Lung (tissue), 12 donors: ENCODE results near the gene UHRF2. TPM values are rescaled to one million over a fixed set of nuclear protein-coding genes. Genes with fewer than 3 reads are reported as not detected.

Experiments used
- ATAC-seq: fragments of 200-7000 bp; cut with Tn5 transposase; one replicate; pipeline ENCODE4 v1.9.1; 2020; ENCODE audit warnings: moderate number of reproducible peaks; ENCODE audit not compliant: insufficient read depth, low FRiP score
- DNase-seq, 3 donors: peaks; one replicate each; pipeline ENCODE4 v3.0.0-alpha.2; 2013 to 2017
- H3K27ac ChIP-seq, 2 donors: one replicate each; pipeline ENCODE4 v1.5.1; 2013; ENCODE audit warnings: mild to moderate bottlenecking in 2 of 2, moderate library complexity in 2 of 2, control low read depth in 1 of 2, inconsistent platforms in 1 of 2, low read depth in 1 of 2, low read length in 1 of 2
- H3K27me3 ChIP-seq, 3 donors: one replicate each; pipeline ENCODE4 v1.5.1; 2013; ENCODE audit warnings: low read length in 2 of 3; ENCODE audit not compliant: control insufficient read depth in 3 of 3, insufficient read depth in 3 of 3
- H3K36me3 ChIP-seq, 4 donors: one replicate each; pipeline ENCODE4 v1.5.1; 2013; ENCODE audit warnings: low read length in 4 of 4, mild to moderate bottlenecking in 1 of 4, moderate library complexity in 1 of 4; ENCODE audit not compliant: control insufficient read depth in 4 of 4, insufficient read depth in 4 of 4
- H3K4me1 ChIP-seq, 5 donors: one replicate each; pipeline ENCODE4 v1.5.1; 2013; ENCODE audit warnings: low read length in 5 of 5, mild to moderate bottlenecking in 2 of 5, moderate library complexity in 1 of 5; ENCODE audit not compliant: control insufficient read depth in 5 of 5, insufficient read depth in 5 of 5
- H3K4me3 ChIP-seq: one replicate; pipeline ENCODE4 v1.5.1; 2013; ENCODE audit warnings: mild to moderate bottlenecking, control low read depth, moderate library complexity
- H3K9ac ChIP-seq, 2 donors: one replicate each; pipeline ENCODE4 v1.5.1; 2013; ENCODE audit warnings: low read length in 2 of 2, control low read depth in 1 of 2; ENCODE audit not compliant: insufficient read depth in 1 of 2
- H3K9me3 ChIP-seq, 4 donors: one replicate each; pipeline ENCODE4 v1.5.1; 2013; ENCODE audit warnings: low read length in 3 of 4, mild to moderate bottlenecking in 1 of 4, moderate library complexity in 1 of 4; ENCODE audit not compliant: control insufficient read depth in 4 of 4, insufficient read depth in 3 of 4
- CTCF ChIP-seq: IDR thresholded peaks from 2 replicates; pipeline ENCODE4 v1.5.1; 2012; ENCODE audit warnings: mild to moderate bottlenecking; ENCODE audit errors: control extremely low read depth, extremely low read depth
- WGBS, 2 donors: extraction: QIAGEN DNeasy Blood & Tissue Kit; methylation state at CpG; one replicate each; pipeline ENCODE4 v1.1.7; 2013; 5-methylcytosine and 5-hydroxymethylcytosine counted together
- polyA plus RNA-seq, 2 donors: library from polyadenylated mRNA; stranded (reverse); fragments of 200-250 nt; gene quantifications; one replicate each; pipeline ENCODE4 v1.2.1, GENCODE V29; 2013
- total RNA-seq, 2 donors: library from RNA; depleted of rRNA in 1 of 2; stranded (reverse); fragments of >200 nt in 1 of 2; gene quantifications; one replicate each; pipeline ENCODE4 v1.2.1, GENCODE V29; 2014 to 2021
- donor health status: control.
- donor health status: control.
- donor health status: Bipolar disorder and iron deficiency.
- donor health status: healthy.
- donor health status: DM: yes; HTN: yes; CAD: no.

UHRF2 gene
- total and polyA plus RNA-seq, 4 donors: 13.4 to 108 (median 22.1) TPM

GRCh38 chr9:6460189-6460768, 47.3 kb downstream of the UHRF2 start:
- Histone ChIP-seq H3K4me3 (no peak overlapping the region), H3K27me3 (no peaks in the 10 kb centered on the region), H3K27ac (no peak overlapping the region), H3K36me3 (peaks cover 0 to 4% (median 2%) of the 10 kb centered on the region in 4 donors), H3K9ac (no peak overlapping the region), H3K9me3 (no peaks in the 10 kb centered on the region), H3K4me1 (peaks cover 0 to 3% (median 0%) of the 10 kb centered on the region in 5 donors)
- DNase-seq: no peak
- WGBS, 2 donors: 94% methylated on average over 5 of the region's 5 CpGs
- ATAC-seq: no peak
- TF ChIP-seq CTCF: no peak

DNA sequence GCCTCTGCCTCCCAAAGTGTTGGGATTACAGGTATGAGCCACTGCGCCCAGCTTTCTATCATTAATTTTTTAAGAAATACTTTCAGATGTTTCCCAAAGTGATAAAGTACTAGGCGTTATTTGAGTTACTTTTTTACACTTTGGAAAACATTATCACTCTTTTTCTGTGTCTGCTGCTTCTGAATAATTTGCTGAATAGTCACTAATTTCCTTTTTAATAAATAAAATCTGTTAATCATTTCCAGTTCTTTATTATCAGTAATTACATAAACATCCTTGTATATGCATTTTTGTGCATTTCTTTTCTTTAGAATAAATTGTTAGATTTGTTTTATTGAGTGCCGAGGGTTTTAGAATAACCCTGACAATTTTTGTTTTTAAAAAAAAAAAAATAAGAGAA, 48.6 kb downstream of the UHRF2 start:
- no peaks in the 10 kb centered on the region for H3K9me3 ChIP-seq
- no peak for TF ChIP-seq CTCF
- H3K36me3 ChIP-seq: peaks cover 0 to 4% (median 3%) of the 10 kb centered on the region in 4 donors
- H3K9ac ChIP-seq: no peak overlapping the region
- 96 to 97% methylated on average over 3 of the region's 3 CpGs for WGBS, 2 donors
- H3K27me3 ChIP-seq: no peaks in the 10 kb centered on the region
- peaks cover 0 to 3% (median 0%) of the 10 kb centered on the region in 5 donors for H3K4me1 ChIP-seq
- H3K27ac ChIP-seq: no peak overlapping the region
- H3K4me3 ChIP-seq: no peak overlapping the region
- DNase-seq (no peak), ATAC-seq (no peak)

DNA sequence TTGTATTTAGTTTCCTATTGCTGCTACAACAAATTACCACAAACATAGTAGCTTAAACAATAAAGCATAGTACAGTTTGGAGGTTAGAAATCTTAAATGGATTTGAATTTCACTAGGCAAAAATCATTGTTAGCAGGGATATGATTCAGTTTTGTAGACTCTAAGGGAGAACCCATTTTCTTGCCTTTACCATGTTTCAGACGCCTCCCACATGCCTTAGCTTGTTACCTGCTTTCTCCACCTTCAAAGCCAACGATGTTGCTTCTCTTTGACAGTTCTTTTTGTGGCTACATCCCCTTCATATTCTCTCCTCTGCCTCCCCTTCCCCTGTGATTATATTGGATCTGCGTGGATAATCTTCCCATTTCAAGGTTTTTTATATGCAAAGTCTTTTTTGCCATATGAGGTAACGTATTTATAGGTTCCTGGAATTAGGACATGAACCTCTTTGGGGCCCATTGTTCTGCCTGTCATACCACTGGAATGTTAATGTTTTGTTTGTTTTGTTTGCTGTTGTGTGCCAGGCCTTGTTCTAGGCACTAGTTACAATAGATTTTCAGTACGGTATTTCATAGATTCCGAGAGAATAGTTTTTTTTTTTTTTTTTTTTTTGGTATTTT, 54.1 kb downstream of the UHRF2 start:
- ATAC-seq: no peak
- WGBS, 2 donors: 80 to 92% methylated on average over 6 of the region's 6 CpGs
- Histone ChIP-seq H3K9me3 (no peaks in the 10 kb centered on the region), H3K4me1 (peaks cover 0 to 7% (median 0%) of the 10 kb centered on the region in 5 donors), H3K36me3 (peaks cover 0 to 7% (median 3%) of the 10 kb centered on the region in 4 donors), H3K4me3 (no peak overlapping the region), H3K27ac (no peak overlapping the region), H3K9ac (no peak overlapping the region), H3K27me3 (no peaks in the 10 kb centered on the region)
- TF ChIP-seq CTCF: no peak
- DNase-seq: no peak
